HG02981 (cell line): ENCODE data around the gene ICAM2.
A peak's percentile ranks its signal among the peaks of the same experiment; 100 is the strongest.
"Not testable (repeated sequence)": the region's sequence is repeated elsewhere in the genome, so short reads cannot be mapped to it uniquely, and the experiment has no call there.

Experiments used
- ATAC-seq: cut with Tn5 transposase; IDR thresholded peaks from one replicate; pipeline ENCODE4 v1.9.1; 2021; ENCODE audit warnings: mild to moderate bottlenecking, moderate library complexity; ENCODE audit not compliant: unreplicated experiment

Gene ICAM2

DNA sequence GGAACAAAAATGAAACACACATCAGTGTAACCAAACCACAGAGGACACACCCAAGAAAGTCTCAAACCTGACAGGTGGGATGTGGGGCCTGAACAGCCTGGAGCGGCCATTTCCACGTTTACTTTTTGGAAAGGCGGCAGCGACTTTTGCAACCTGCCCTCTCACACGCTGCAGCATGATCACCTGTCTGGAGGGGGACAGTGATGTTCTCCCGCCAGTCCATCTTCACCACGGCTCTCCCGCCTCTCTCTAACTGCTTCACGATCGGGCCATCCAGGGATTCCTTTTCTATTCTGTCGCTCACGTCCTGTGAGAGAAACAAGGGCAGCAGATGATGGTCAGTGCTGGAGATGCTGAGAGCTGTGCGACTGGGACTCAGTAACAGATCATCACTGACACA lies 24.7 kb upstream of the ICAM2 start:
- no peak for ATAC-seq

DNA sequence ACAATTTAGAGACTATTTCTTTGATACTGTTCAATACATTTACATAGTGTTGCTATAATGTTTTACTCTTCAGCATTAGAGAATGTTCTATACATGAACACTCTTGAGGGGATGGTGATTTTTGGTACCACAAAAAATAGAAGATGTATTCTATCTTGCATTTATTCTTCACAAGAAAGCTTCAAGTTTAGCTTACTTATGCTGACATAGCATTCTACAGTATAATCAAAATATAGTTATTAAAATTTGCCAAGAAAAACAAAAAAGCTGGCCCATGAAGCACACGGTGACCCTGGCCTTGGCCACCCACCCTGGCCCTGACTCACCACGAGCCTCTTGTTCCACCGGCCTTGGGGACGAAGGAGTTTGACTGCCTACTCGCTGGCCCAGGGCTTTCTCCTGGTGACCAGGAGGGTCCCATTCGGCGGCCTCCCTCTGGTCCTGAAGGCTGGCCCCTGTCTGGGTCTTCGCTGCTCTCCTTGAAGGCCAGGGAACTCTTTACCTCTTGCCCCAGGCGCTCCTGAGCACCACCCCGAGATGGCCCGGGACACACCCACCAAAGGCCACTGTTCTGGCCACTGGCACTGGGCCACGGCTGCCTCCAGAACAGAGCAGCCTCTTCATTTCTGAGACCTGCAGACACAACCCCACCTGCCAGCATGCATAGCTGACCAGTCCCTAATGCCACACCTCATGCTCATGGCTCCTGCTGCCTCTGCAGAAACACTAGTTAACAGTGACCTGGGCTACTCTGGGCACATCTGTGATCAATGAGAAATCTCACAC lies 22.5 kb upstream of the ICAM2 start:
- no peak for ATAC-seq

DNA sequence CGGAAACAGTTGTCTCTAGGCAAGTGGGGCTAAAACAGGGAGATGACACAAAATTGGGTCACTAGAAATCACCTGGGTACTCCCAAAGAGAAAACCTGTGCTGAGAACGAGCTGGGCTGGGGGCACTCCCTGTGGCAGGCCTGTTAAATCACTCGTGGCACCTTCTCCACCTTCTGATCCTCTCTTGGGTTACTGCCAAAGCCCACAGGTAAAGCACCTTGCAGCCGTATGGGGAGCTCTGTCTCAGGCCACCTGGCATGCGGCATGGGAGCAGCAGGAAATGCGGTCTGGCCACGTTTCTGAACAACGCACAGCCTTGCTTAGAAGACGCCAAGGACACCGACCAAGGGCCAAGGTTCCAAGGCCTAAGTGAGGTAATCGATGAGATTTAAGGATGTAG lies 21.5 kb upstream of the ICAM2 start:
- ATAC-seq: no peak

DNA sequence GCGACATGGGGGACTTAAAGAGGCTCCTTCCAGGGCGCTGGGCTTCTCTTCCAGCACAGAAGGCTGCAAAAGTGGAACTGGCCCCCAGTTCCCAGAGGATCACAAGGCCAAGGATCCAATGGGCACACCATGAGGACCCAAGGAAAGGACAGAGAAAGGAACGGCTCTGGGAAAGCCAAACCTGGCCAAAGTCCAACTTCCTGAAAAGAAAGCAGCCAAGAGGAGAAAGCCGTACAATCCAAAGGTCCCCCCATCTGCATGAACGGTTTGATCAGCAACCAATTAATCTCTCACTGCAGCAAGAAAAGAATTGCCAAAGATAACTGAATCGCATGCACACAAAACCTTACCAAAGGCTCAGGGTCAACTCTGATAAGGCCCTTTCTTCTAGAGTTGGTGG lies 19.8 kb upstream of the ICAM2 start:
- no peak for ATAC-seq

DNA sequence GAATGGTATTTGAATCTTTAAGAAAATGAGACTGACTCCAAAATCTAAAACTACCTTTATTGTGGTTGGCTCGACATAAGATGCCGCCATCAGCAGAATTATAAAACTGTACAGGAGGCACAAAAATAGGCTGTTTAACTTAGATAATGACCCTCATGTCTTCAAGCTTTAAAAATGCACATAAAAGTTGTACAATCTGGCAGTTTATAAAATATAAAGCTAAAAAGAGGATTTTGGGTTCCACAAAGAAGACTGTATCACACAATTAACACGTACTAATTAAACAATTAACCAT lies 18.6 kb upstream of the ICAM2 start:
- no peak for ATAC-seq

DNA sequence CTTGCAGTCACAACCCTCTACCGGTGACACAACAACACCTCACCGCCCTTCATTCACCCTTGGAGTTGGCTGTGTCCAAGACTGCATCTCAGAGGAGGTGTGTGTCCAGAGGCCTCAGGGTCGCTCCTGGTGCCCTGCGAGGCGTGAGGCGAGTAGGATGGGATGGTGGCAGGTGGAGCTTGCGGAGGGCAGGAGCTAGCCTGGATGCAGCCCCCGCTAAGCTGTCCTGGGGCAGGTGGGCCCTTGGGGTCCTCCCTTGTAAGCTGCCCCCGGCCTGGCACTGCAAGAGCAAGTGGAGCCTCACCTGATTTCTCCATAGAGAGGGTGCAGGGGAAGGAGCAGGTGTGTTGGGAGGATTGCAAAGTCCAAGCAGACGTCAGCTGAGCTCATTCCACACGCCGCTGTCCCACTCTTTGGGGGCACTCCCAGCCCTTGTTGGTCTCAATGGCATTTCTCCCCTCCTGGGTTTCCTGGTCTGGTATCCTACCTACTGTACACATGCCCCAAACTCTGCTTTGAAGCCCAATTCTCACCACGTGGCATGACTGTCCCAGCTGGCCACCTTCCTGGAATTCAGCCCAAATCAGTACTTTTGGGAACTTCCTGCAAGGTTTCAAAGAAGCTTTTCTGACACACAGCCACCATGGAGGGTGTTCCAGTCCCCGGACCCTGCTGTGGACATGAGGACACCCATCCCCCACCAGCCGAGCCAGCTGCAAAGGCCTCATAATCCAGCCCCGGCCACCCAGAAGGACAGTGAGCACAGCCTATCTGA lies 18.1 kb upstream of the ICAM2 start:
- ATAC-seq: no peak

DNA sequence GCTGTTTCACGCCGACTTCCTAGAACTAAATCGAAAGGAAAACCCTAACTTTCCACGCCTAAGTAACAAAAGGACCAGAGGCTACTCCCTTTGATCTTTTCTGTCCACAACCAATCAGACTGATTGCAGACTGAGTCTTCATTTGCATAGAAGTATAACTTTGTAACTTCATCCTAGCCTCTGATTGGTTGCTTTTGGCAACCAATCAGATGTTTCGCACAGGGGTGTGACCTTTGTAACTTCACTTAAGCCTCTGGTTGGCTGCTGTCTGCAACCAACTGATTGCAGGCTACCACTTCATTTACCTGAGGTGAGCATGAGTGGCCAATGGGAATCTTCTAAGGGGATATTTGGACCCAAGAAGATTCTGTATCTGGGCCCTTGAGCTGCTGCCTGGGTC lies 17.4 kb upstream of the ICAM2 start:
- no peak for ATAC-seq

DNA sequence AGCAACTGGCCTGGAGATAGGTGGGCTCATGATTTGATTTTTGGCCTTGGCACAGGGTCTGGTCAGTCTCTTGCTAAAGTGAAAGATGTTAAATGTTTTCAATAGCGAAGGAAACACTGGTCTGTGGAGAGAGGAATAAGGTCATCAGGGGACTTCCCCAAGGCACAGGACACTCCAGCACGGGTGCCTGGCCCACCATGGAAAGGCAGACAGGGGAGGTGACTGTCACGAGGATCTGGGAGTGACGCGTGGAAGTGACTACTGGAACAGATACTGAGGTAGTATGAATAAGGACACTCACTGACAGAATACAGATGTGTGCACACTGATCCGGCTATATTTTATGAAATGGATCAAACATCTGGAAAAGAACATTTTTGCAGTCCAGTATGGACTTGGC lies 16.7 kb upstream of the ICAM2 start:
- ATAC-seq: no peak

DNA sequence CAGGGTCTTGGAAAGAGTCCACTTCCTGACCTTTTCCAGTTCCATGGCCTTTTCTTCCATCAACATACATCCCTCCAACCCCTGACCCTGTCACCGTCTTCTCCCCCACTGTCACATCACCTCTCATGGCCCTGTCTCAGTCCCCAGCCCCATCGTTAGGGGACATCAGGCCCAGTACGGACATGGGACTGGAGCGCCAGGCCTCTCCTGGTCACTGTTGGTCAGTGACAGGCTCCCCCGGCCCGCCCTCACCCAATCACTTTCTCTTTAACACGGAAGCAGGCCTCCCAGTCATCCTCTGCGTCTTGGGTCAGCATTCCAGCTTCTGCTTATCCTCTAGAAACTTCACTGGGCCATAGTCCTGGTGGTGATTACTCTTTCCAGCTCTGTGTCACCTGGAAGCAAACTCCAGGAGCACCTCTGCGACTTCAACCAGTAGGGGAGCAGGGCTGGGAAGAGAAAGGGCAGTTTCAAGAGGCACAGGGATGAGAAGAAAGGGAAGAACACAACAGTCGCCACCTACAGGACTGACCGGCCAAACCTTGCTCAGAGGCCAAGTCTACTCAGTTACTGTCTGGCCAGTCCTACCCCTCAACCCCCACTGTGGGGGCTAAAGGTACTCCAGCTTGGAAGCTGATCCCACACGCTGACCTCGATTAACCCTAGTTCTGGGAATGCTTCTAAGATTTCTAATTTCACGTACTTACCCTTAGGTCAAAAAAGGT lies 15.9 kb upstream of the ICAM2 start:
- ATAC-seq: no peak

DNA sequence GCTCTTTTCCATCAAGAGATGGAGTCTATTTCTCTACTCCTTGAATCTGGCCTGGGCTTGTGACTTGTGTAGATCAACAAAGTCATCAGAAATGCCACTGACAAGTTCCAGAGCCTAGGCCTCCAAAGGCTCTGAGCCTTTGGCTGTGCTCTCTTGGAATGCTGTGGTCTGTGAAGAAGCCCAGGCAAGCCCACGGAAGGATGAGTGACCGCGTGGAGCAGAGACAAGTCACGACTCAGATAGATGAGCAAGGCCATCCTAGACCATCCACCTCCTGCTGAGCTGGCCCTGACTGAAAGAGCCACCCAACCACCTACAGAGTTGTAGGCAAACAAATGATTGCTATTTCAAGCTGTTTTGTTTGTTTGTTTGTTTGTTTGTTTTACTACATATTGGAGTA lies 11.6 kb upstream of the ICAM2 start:
- no peak for ATAC-seq

DNA sequence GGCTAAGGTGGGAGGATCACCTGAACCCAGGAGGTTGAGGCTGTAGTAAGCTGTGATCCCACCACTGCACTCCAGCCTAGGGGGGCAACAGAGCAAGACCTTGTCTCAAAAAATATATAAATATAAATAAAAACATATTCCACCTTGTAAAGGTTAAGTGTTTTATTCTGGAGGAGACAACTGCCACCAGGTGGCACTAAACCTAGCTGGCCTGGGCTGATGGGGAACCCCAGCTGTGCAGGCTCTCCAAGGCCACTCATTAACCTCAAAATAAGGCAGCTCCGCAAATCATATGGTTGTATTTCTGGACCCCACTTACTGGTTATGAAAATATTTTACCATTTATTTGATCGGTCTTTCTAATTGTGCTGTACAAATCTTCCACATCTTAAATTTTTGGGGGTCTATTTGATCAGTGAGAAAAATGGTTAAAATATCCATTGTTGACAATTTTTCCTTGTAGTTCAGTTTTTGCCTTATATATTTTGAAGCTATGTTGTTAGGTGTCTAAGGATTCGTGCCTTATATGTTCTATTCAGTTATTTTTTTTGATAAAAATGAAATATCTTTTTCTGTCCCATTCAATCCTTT lies 8.5 kb upstream of the ICAM2 start:
- no peak for ATAC-seq

DNA sequence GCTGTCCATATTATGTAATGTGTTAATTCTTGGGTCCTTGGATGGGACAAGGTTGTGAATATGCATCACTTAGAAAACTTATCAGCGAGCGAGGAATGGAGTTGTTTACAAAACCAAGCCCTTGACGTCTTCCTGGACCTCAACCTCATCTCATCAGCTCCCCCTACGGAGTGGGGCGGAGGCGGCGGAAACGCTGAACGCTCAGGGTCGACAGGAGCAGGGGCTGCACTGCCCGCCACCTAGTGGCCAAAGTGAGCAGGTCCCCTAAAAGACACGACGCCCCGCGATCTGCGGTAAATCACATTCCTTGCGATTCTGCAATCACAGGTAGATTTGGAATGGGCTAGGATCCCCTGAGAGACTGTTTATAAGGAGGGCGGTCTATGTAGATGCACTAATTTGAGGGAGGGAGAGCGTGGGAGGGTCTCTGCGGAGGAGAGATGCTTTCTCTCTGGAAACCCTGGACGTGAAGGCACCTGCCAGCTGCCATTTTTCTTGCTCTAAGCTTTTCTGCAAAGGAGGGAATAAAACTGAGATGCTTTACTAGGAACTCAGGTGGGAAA lies 5.4 kb upstream of the ICAM2 start:
- ATAC-seq: peak; percentile 63

DNA sequence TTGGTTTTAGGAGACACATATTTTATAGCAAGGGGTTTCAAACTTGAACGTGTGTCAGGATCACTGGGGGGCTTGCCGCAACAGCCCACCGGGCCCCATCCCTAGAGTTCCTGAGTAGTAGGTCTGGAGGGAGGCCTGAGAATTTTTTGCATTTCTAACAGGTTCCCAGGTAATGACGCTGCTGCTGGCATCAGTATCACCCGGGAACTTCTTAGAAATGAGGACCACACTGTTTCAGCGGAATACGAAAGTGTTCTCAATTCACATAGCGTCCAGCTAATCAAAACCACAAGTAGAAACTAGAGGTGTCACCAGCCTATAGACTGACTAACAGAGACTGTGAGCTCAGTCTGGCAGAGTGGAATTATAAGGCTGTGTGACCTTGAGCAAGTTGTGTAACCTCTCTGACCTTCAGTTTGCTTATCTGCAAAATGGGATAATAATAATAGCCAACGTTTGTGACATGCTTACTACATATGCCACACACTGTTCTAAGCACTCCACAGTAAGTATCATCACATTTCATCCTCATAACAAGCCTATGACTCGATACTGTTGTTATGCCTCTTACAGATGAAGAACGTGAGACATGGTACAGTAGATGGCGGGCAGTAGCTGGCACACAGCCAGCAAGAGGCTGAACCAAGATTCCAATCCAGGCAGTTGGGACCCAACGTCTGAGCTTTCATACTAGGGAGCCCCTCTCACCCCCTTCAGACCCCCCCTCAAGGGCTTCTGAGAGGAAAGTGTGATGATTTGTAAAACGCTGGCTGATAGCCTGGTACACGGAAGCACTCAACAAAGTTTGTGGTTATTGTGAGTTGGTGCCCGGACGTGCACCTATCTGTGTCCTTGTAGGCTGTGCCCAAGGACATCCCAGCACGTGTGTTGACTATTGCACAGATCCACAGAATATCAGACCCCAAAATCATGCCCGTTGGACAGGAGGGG lies 4.6 kb upstream of the ICAM2 start:
- peak; percentile 4 for ATAC-seq

DNA sequence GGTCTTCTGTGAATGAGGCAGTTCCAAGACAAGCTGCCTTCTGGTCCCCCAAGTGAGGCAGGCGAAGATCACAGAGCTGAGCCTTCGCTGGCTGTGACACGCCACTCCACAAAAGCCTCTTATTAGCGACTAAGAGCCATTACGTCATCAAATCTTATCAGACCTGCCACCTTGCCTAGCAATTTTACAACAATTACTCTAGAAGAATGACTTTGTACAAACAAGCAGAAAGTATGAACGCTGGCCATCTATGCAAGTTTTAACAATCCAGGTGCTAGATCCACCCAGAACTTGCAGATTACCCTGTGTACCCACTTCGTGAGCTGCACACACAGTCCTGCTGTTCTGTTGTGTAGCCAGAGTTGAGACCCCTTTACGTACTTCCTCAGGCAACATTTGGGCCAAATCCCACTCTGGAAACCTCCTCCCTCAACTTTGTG lies 3.8 kb upstream of the ICAM2 start:
- no peak for ATAC-seq

DNA sequence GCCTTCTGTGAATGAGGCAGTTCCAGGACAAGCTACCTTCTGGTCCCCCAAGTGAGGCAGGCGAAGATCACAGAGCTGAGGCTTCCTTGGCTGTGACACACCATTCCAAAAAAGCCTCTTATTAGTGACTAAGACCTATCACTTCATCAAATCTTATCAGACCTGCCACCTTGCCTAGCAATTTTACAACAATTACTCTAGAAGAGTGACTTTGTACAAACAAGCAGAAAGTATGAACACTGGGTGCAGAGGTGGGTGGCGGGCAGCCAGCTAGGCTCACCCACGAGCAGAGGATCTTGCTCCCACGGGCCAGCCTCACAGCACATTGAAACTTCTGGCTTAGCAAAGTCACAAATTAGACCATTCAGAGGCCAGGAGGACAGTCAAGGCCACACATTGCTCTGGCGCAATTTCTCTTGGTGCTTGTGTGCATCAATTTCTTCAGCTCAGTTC lies 2.2 kb upstream of the ICAM2 start:
- ATAC-seq: no peak

DNA sequence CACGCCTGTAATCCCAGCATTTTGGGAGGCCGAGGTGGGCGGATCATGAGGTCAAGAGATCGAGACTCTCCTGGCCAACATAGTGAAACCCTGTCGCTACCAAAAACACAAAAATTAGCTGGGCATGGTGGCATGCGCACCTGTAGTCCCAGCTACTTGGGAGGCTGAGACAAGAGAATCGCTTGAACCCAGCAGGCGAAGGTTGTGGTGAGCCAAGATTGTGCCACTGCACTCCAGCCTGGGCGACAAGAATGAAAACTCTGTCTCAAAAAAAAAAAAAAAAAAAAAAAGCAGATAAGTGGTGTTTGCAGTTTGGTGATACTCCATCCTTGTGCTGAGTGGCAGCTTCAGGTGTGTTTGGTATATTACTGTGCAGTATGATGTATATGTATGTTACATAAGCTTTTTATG lies 877 bp downstream of the ICAM2 start:
- ATAC-seq: not testable (repeated sequence)

DNA sequence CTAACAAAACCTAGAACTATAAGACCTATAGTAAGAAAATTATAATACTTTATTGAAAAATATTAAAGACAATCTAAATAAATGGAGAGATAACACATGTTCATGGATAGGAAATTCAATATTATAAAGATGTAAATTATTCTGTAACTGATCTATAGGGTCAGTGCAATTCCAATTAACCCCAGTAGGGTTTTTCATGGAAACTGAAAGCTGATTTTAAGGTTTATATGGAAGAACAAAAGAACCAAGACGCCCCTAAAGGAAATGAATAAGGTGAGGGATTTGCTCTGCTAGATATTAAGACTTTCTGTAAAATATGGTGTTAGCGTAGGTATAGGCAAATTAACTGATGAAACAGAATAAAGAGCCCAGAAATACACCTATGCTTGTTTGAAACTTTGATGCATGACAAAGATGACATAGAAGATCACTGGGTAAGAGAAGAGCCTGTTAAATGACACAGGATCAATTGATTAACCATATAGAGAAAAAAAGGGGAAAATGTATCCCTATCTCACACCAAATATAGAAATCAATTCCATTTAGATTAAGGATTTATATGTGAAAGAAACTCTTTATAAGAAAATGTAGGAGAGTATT lies 3.0 kb downstream of the ICAM2 start:
- no peak for ATAC-seq

DNA sequence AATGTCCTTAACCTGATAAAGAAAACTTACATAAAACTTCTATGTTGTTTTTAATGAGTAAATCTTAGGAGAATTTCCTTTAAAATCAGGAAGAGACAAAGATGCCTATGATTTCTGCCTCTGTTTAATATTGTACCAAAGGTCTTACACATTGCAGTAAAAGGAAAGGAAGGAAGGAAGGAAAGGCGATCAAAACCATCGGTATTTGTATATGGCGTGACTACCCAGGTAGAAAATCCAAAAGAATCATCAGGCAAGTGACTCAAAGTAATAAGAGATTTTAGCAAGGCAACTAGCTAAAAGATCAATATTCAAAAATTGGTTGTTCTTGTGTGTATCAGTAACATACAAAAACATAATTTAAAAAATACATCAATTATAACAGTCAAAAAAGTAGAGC lies 3.5 kb downstream of the ICAM2 start:
- ATAC-seq: no peak

DNA sequence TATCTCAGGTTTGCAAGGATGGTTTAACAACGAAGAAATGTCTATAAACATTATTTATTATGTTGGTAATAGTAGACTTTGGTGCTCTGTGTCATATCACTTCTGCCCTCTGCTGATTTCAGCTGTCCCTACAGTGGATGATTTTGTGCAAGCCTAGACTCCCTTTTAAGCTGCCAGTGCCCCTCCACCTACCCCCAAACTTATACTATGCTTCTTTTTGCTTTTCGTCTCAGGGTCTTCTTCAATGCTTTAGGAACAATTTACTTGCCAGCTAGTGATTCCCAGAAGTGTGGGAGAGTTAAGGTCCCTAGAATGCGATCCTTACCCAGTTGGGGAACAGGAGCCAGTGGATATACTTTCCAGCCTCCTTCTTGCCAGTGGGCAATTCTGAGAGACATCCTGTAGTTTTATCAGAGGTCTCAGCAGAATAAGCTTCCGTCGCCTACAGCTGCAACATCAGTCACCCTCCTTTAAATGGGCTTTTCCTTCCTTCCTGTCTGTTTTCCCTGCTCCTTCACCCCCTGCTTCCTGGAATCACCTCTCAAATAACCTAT lies 4.1 kb downstream of the ICAM2 start:
- ATAC-seq: no peak
